Fibroblast of skin of right quadriceps (primary cell): Measurements from ENCODE around the gene GRM3.

Source experiments
- DNase-seq: peaks from one replicate; pipeline ENCODE4 v3.0.0-alpha.2; 2013

The GRM3 gene

DNA sequence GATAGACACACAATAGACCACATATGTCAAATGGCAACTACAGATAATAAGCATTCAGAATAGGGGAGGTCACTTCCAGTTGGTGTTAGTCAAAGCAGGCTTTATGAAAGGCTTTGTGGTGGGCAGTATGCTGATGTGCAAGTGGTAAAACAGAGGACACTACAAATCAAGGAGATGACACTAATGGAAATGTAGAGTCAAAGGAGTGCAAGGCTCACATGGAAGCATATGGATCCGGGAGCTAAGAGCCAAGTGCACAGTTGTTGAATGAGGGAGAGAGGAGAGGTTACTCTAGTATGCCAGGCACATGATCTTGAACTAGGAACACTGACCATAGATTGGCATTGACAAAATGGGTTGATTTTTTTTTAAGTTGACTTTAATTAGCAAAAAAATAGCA is 62.7 kb downstream of the GRM3 start:
- no peak for DNase-seq

DNA sequence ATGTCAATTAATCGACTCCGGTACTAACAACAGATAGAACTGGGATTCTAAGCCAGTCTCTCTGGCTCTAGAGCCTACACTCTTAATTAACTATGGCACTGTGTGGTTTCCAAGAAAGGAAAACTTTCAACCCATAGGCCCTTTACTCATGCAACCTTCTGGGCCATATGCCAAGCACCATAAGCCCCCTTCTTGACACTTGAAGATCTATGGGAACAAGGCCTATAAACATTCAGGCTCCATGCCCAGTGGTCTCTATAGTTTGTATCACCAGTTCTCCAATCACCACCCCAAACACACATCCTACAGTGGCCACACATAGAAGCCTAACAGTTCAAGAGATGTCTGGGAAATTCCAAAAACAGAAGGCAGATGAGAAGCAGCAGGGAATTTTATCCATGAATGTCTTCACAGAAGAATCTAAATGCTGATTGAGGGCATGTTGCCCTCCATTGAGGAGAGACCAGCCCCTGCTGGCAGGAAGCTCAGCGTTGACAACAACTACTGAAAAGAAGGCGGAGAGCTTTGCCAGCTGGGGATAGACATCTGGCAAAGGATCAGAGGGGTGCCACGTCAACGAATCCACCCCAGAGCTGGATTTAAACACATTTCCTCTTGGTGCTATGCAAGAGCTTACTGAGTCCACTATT is 64.4 kb downstream of the GRM3 start:
- no peak for DNase-seq

DNA sequence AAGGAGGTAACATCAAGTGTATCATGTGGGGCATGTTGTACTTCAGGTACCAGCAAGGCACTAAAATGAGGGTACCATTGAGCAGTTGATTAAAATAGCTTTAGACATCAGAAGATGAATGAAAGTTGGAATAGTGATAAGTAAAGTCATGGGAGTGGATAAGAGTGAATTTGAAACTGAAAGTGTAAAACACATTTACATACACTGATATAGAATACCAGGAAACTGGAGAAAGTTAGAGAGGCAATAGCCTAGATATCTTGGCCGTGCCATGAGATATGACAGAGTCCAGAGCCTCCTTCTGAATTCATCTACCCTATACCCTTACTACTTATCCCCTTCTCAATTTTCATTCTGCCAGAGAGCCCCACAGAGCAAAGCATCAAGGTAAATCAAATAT is 76.6 kb downstream of the GRM3 start:
- no peak for DNase-seq

DNA sequence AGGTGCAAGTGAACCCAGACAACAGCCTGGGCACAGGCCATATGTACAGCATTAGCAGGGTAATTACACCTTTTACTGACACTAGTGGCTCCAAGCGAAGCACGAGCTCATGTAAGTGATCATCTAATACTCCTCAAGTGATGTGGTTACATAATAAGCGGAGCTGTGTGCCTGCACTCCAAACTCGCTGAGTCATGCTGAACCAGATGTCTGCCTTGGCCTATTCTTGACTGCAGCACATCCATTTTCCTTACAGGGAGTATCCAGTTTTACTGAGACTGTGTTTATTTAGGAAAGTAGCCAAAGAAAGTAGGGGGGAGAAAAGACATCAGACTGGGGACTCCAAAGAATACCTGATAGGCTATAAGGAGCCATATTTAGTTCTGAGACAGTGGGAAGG is 90.1 kb downstream of the GRM3 start:
- DNase-seq = peak; percentile 2

DNA sequence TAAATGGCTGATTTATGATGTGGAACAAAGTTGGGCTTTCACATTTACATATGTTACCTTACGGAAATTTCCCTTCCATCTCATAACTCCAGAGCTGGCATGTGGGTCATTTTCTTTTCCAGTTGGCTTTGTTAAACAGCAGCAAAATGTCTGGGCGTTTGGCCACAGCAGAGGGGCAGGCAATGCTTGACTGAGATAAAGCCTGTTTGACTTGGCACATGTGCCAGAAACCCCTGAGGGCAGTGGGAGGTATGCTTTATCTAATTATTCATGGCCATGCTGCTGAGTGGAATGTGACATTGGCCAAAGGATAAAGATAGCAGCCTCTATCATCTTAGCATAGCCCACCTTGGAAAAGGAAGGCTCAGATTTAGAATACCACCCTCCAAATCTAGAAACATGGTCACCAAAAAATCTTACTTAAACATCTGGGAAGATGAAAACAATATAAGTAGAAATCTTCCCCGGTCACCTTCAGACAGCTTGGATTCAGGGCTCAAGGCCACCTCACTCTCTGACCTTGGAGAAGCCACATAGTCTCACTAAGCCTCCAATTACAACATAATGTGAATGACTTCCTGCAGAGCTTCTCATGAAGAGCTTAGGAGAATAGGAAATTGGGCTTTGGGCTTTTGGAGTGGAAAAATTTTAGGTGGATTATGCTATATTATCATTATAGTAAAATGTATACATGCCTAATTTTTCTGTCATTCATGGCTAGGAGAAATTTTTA is 101.5 kb downstream of the GRM3 start:
- no peak for DNase-seq

DNA sequence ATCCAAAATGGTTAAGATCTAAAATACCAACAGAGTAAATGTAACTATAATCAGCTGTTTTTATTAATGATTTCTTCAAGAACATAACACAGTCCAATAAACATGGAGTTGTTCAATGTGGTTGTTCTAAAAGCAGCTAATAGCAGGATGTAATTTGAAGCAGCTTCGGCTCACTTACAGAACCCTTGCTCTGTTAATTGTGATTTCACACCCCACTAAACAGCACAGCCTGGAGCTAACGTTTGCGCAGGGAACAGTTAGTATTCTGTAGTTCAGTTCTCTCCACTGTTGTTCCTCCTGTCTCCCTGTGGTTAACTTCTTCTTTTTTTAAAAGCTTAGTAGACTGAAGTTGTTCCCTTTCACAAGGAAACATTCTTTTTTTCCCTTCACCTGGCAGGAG is 104.0 kb downstream of the GRM3 start:
- DNase-seq = no peak

DNA sequence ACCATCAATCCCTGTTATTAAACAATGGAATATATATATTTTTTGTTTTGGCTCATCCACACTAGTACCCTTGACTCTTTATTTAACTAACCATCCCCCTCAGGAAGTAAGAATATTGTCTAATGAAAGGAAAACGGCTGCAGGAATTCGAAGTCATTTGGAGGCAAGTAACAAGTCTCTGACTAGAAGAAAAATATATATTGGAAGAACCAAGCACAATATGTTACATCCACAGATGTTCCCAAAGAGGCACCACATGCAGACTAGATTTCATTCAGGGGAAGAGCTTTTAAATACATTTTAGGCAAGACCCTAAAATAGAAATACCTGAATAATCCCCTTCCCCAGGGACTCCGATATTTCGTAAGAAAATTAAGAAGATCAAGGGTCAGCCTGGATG is 104.5 kb downstream of the GRM3 start:
- no peak for DNase-seq

DNA sequence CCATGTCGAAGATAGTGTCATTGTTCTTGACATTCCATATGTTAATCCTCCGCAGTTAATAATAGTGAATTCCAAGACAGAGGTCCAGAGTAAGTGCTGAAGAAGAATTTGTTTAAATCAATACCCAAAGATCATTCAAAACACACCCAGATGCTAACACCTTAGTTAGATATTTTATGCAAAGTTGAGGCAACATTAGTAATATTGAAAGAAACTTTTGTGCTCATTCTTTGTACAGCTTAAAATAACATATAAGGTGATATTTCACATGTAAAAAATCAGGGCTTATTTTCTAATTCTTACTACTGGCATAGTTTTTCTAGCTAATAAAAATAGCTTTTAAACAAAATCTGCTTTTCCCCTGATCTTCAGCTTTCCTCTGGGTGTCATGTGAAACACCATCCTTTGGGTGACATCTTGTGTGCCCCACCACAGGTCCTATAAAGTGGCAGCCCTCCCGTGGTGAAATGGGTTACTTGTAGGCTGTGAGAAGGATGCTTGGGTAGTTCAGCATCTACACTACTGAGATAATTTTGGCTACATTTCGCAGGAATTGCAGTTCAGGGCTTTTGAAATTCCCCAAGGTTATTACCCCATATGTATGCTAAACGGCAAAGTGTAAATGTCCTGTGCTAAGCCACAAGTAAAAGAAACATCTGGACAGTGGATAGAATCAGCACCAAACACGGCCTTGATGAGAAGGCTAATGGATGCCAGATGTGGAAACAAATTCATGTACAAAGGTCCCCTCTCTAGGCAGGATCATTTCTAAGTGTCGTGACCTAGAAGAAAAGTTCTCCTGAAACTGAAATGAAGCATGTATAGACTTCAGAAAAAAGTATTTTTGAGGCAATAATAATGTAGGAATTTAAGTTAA is 105.4 kb downstream of the GRM3 start:
- no peak for DNase-seq

DNA sequence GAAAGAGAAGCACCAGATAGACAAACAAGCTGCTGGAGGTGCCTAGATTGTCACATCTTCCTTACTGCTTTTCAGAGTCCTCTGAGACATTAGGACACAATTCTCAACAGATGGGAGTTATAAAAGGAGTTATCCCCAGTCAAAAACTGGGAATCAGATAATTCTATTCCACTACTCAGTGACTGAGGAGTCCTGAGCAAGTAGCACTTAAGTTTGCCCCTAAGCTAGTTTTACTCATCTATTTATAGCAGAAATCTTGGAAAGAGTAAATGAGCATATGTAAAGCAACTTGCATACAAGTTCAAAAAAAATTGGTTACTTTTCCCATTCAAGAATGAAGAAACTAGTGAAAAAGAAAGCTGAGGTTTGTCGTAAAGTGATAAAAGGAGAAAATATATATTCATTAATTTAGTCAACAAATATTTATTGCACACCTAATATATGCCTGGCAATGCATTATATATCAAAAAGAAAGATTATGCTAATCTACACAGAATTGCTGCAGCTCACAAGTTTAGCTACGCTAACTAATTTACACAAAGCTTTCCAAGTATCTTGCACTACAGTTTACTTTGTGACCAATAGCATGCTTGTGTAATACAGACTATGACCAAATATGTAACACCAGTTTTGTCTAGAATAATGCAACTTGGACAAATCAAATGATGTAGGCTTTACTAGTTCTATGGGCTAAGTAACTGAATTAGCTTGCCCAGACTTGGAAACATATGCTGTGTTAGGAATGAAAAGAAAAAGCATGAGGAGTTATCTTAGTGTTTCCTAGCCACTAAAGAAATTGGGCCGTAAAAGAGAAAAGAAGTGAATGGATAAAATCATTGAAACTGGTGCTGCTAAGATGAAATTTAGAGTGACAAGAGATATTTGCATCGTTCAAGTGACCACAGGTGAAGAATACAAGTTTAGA is 106.3 kb downstream of the GRM3 start:
- no peak for DNase-seq

DNA sequence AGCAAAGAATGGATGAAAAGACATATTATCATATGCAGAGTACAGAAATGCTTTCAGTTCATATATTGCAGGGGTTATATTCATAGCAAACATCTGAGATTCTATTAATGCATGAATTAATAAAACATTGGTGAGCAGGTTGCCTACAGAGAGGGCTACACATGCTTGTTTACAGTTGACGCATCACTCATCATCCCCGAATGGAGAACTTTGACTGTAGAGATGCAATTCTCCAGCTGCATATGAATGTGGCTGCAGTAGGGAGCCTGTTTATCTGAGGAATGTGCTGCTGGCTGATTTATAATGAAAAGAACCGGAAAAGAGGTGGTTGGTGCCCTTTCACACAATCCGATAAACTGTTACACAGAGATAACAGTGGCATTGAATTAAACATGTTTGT is 116.5 kb downstream of the GRM3 start:
- DNase-seq = no peak

DNA sequence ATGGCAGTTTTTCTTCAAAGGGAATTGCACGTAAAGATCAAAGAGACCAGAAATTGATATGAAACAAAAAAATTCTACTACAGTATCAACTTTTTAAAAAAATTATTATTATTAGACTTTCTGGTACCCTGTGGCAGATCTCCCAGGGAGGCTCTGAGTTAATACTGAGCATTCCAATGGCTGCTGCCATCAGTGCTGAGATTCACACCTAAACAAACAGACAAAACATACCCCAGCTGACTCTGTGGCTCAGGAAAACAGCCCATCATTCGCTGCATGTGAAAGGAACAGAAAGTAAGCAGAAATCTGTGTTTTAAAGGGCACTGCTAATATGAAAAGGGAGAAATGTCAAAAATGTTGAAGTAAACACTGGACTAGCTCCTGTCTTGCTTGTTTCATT is 118.4 kb downstream of the GRM3 start:
- no peak for DNase-seq

DNA sequence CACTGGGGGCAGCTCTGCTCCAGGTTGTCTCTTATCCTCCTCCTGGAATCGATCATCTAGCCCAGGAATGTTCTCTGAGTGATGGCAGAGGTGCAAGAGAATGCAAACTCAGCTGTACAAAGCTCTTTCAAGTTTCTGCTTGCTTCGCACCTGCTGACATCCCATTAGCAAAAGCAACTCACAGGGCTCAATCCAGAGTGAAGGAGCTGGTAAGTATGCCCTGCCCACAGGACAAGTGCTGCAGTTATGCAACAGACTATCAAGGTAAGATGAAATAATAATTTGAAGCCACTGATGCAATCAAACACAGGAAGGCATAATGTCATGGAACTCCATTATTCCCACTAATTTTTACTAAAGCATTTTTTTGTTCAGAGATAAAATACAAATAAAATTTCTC is 122.2 kb downstream of the GRM3 start:
- no peak for DNase-seq

DNA sequence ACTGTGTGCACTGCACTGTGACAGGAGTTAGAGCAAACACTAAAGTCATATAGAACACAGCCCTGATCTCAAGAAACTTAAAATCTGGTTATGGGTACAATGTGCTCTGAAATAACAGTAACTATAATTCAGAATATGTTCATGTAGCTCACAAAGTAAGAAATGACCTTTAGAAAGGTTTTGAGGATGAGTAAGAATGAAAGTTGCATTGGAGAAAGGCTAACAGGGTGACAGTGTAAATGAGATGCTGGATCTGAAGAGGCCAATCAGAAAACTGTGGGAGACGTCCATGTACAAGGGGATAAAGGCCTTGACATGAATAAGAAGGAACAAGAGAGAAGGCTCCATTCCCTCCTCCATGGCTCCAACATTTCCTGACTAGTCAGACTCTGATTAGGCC is 124.7 kb downstream of the GRM3 start:
- no peak for DNase-seq

DNA sequence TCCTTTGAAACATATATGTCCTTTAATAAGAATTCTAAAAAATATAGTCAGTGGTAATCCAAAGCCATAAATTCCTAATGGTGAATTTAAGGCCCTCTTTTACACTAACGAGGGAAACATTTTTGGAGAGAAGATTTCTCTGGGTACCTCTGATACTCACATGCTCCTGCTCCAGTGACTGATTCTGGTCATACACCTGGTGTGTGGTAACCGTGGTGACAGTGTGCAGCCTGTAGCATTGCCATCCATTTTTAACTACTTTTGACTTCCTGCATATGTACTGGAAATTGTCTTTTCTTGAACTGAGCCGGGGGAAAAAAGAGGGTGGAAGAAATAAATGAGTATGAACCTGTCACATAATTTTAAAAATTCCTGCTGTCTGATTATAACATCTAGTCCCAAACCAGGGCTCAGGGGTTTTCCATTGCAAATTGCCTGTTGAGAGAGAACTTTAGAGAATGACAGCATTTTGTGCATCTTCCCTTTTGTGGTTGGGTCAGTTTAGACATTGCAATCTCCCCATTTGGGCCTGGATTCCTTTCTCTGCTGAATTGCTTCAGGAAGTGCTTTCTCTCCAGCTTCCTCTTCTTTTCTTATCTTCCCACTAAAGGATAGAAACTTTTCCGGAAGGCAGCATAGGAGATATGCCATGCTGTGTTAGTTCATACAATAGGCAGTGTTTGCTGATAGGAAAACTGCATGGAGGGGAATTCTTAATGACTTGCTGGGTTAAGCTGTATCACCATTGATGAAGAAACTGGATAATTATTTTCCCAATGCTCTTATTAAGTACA is 125.5 kb downstream of the GRM3 start:
- DNase-seq = no peak

DNA sequence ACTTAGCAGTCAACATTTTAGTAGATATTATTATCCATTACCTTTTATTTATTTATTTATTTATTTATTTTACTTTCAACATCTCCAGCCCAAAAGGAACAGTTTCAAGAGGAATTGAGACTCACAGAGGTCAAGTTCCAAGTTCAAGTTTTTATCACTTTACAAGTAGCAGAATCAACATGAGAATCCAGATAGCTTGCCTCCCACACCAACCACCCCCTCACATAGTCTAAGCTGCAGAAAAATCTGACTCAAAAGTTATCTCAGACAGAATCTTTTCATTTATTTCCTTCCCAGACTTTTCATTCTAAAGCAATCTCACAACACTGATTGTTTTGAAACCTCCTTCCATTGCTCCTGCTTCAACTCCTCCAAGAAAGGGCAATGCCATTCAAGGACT is 129.6 kb downstream of the GRM3 start:
- no peak for DNase-seq

DNA sequence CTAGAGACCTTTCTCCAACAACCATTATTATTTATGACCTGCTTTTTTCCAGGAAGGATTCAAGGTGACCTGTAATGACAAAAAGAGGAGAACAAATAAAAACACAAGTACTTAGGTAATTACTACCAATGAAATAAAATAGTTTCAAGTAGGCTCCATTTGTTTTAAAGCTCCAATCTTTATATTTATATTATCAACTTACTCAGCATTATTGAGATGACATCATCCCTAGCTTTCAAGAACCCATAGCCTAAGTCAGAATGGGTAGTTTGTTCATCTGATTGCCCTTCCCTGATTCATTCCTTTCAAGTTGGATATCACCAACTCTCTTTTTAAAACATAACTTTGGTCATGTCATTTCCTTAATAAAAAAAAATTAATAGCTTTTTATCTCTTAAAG is 131.5 kb downstream of the GRM3 start:
- no peak for DNase-seq

DNA sequence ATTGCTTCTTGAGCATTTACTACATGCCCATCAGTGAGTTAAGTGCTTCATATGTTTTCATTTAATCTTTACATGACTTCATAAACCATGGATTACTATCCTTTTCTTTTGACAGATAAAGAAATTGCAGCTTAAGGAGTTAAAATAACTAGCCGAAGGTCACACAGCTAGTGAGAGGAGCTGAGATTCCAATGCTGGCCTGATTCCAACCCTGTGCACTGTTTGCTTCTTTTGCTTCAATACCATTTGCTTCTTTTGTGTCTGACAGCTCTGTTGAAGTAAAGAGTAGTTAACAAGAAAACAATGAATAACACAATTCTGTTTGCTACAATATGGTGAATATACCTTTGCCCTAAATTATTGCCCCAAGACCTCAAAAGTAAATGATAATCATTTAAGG is 132.4 kb downstream of the GRM3 start:
- no peak for DNase-seq

DNA sequence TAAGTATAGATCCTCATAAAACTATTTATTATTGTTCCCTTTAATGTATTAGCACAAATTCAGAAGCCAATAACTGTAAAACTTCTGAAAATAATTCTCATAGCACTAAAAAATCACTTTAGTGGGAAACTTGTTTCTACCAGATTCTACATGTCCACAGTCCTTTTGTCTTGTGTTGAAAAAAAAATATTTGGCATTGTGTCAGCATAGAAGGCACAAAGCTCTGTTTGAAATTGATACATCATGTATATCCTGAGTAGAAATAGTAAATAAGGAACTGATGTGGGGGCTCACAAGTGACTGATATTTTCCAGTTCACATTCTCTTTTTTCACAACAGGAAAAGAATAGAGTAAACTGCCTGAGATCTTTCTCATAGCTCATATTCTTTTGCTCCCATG is 134.6 kb downstream of the GRM3 start:
- no peak for DNase-seq

DNA sequence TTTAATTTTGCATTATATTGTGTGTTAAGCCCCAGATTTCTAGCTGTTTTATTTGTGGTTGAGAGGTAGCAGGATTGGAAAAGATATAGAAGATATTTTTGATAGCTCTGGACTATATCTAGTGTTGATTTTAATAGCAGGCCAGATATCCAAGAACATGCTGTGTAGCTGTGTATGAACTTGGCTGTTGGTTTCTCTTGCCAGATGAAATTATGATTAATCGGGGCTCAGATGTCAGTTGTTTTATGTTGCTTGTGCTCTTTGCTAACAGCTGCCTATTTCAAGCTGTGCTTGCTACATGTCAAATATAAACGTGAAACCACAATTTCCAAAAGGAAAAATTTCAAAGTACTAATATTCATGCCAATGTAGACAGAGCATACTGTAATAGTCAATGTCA is 141.1 kb downstream of the GRM3 start:
- DNase-seq = no peak

DNA sequence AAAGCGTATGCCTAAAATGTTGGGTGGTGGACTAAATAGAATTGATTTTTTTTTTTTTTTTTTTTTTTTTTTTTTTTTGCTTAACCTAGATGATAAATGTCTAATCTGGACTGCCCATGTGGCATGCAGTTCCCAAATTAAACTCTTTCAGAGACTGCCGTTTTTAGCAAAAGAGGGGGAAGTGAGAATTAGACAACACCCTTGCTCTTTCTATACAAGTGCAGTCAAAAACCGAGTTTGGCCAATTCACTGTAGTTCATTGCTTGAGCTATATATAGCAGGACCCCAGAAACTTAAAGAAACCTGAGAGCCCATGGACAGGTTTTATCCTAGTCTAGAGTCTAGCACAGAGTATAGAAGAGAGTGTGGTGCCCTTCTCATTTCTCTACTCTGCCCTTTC is 141.9 kb downstream of the GRM3 start:
- no peak for DNase-seq

DNA sequence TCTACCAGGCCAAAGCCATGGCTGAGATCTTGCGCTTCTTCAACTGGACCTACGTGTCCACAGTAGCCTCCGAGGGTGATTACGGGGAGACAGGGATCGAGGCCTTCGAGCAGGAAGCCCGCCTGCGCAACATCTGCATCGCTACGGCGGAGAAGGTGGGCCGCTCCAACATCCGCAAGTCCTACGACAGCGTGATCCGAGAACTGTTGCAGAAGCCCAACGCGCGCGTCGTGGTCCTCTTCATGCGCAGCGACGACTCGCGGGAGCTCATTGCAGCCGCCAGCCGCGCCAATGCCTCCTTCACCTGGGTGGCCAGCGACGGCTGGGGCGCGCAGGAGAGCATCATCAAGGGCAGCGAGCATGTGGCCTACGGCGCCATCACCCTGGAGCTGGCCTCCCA is 142.7 kb downstream of the GRM3 start:
- no peak for DNase-seq

DNA sequence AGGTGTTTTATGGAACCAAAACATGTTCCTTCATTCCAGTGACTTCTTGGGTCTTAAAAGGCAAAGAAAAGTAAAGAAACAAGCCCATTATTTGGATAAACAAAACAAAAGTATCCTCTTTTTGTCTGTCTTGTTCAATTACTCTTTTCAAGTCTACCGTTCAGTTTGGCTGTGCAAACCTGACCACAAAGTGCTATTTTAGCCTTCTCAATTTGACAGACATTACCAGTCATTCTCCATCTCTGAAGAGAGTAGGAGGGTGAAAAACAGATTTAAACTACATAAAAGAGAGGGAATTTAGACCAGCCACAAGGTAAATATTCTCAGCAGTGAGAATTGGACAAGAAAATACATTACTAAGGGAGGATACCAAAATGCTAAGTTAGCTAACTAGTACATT is 145.2 kb downstream of the GRM3 start:
- no peak for DNase-seq
